HS-27A (cell line): ENCODE results near the gene CSF1R.

Experiments
- DNase-seq: peaks from one replicate; pipeline ENCODE4 v3.0.0-alpha.2; 2012; ENCODE audit warnings: low read depth, missing footprints

The CSF1R gene

GRCh38 chr5:150085950-150086715 lies at the start of gene CSF1R:
TSS of gene CSF1R (minus strand) at chr5:150086554. CDS start at chr5:150086427, 127 bp downstream.
- no peak for DNase-seq

- DNase-seq = no peak
These were observed 49.4 kb upstream of the CSF1R start for GRCh38 chr5:150135557-150136304.

GRCh38 chr5:150134198-150134588 lies 47.8 kb upstream of the CSF1R start:
- DNase-seq = no peak

GRCh38 chr5:150133581-150134197 lies 47.3 kb upstream of the CSF1R start:
- DNase-seq = no peak

- DNase-seq = no peak
These were observed 46.4 kb upstream of the CSF1R start for GRCh38 chr5:150132740-150133139.

- DNase-seq = no peak
These were observed 45.8 kb upstream of the CSF1R start for GRCh38 chr5:150131978-150132694.

- DNase-seq = no peak
These were observed 45.1 kb upstream of the CSF1R start for GRCh38 chr5:150131461-150131860.

GRCh38 chr5:150130493-150130922 lies 44.2 kb upstream of the CSF1R start:
- DNase-seq = no peak

GRCh38 chr5:150129813-150130492 lies 43.6 kb upstream of the CSF1R start:
- no peak for DNase-seq

DNA sequence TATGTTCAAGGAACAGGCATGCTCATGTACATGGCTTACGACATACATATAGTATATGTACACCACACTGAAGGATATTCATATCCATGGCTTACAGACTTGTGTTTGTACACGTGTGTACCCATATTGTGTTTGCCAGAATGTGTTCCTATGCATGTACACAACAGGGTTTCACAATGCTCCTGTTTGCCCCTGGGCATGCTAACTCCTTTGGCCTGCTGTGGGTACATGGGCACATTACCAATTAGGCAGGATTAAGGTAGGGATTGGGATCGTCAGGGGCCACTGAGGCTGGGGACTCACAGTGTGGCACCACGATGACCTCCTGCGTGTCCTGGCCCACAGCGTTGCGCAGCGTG lies 43.1 kb upstream of the CSF1R start:
- no peak for DNase-seq

DNA sequence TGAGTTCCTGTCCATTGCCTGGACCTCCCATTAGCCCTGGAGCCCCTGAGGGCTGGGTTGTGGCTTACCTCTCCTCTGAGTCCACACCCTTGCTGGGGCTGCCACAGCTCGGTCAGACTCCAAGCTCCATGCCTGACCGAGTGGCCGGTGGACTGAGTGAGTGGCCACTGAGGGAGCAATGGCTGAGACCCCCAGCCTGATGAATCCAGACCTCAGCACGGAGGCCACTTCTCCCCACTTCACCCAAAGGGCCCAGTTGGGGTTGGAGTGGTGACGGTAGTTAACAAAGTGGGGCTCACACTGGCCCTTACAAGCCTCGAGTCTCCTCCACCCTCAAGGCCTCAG lies 40.5 kb upstream of the CSF1R start:
- no peak for DNase-seq

- DNase-seq = no peak
These were observed 40.0 kb upstream of the CSF1R start for GRCh38 chr5:150126199-150126920.

GRCh38 chr5:150125334-150125733 lies 39.0 kb upstream of the CSF1R start:
- no peak for DNase-seq

GRCh38 chr5:150124596-150124995 lies 38.2 kb upstream of the CSF1R start:
- DNase-seq = no peak

GRCh38 chr5:150124111-150124557 lies 37.8 kb upstream of the CSF1R start:
- DNase-seq = no peak

- no peak for DNase-seq
These were observed 37.2 kb upstream of the CSF1R start for GRCh38 chr5:150123542-150123941.

DNA sequence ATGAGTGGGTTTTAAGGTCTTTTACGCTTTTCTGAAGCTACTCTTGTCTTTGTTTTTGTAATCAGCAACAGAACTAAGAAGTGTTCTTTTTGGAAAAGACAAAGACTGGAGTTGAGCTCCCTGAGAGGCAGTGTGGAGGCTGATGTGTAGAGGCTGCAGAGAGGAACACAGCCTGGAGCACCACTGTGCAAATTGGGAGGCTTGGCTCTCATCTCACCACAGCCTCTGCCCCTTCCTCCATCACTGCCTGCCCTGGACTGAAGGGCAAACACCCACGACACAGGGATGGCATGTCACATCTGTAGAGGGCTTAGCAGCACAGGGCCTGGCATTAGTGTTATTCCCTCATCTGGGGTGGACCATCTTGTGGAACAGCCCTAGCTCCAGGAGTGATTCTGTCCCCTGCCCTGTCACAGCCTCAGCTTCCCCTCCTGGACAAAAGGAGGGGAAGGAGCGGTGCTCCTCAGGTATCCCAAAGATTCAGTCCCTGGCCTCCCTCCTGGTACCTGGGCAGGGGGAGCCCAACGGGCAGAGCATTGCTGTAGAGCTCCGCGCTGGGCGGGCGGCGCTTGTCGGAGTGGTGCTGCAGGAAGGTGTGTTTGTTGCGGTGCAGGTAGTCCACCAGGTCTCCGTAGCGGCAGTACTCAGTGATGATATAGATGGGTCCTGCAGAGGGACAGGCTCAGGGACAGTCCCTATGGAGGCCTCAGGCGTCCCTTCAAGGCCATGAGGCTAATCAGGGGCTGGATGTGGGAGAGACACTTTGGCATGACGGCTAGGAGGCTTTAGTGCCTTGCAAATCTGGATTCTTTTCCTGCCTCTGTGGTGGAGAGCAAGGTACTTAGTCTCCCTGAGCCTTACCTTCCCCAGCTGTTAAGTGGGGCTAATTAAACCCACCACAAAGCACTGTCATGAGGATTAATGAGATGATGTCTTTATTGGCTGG lies 36.5 kb upstream of the CSF1R start:
- no peak for DNase-seq

DNA sequence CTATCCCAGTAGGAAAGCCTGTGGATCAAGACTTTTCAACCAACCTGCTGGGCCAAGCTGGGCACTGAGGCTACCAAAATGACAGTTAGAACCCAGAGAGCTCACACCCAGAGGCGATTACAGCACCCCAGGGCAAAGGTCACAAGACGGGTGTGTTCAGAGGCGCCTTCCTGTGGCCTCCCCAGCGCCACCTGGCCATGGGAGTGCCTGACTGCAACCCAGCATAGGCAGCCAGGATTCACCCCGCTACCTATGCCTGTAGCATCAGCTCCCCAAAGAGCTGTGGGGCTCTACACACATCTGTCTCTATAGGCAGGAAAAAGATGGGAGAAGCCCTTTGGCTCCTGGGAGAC lies 35.8 kb upstream of the CSF1R start:
- DNase-seq = no peak

- no peak for DNase-seq
These were observed 35.2 kb upstream of the CSF1R start for GRCh38 chr5:150121448-150122157.
